Measurements from ENCODE around the gene SPEM3. TPM values are rescaled to one million over a fixed set of nuclear protein-coding genes. Genes with fewer than 3 reads are reported as not detected.

Gene SPEM3
- total and polyA plus RNA-seq, 10 of the 15 experiments (the other 5 are each of a cell fraction or from before 2014, with no cell fraction given) = not detected

- 44% methylated on average over 10 of the region's 10 CpGs for WGBS (ENCODE audit: insufficient coverage, insufficient replicate concordance, low lambda C conversion rate, missing lambda C conversion rate)
- Histone ChIP-seq H3K4me3 (no peak overlapping the region), H4K20me1 (ENCODE audit: control insufficient read depth, insufficient read depth) (no peaks in the 10 kb centered on the region), H3K36me3 (ENCODE audit: control insufficient read depth in 2 of 2, insufficient read depth in 2 of 2, low read length in 1 of 2) (no peaks in the 10 kb centered on the region), H3K27me3 (replicated peaks in 1 of 2; ENCODE audit: control insufficient read depth in 2 of 2, insufficient read depth in 2 of 2, low read length in 1 of 2) (no peaks in the 10 kb centered on the region; a peak in 1 of 4 replicates), H3K27ac (ENCODE audit: control insufficient read depth, insufficient read depth) (no peak overlapping the region), H3K9ac (ENCODE audit: control insufficient read depth, insufficient read depth, low read length) (no peak overlapping the region), H3K4me2 (ENCODE audit: control insufficient read depth, insufficient read depth) (no peak overlapping the region), H3K4me1 (ENCODE audit: control insufficient read depth, insufficient read depth, low read length) (no peaks in the 10 kb centered on the region), H3K9me3 (replicated peaks; ENCODE audit: control insufficient read depth, insufficient read depth, low read length) (no peaks in the 10 kb centered on the region), H2AFZ (ENCODE audit: control insufficient read depth, low read depth, low read length) (no peak overlapping the region), H3K79me2 (ENCODE audit: control insufficient read depth, insufficient read depth, low read length) (no peaks in the 10 kb centered on the region)
- ChIA-PET SMC1A (ENCODE audit: uncharacterized antibody, unreplicated experiment) (no interaction called here), CTCF (interaction anchor here (0.6 kb wide), 1 partner anchor 117 kb away, joined by 3 read pairs; no protein-coding TSS in a partner anchor), RAD21 (ENCODE audit: unreplicated experiment) (no interaction called here), POLR2A (no interaction called here)
- no peak for DNase-seq (ENCODE audit: low read depth, low spot score)
- BruUV-seq (replicated peaks) = no TSS peak
- intact Hi-C loops (cut with micrococcal nuclease; ENCODE audit: unreplicated experiment) (loop anchor here (10.0 kb wide), 1 partner anchor 385 kb away; the partner anchor contains the start of gene SLC16A11), in situ Hi-C loops (cut with MboI) (no loop called here)
- no peak for TF ChIP-seq BHLHE40 (IDR thresholded peaks at IDR 0.05; ENCODE audit: borderline replicate concordance in 1 of 2, low read depth in 2 of 2, low read length in 1 of 2)
- TF ChIP-seq ZNF207 (IDR thresholded peaks at IDR 0.05; ENCODE audit: borderline replicate concordance) = no peak
- TF ChIP-seq NFYA (IDR thresholded peaks at IDR 0.05; ENCODE audit: borderline replicate concordance, low read depth, low read length) = no peak
- TF ChIP-seq CHD1 (IDR thresholded peaks at IDR 0.05; ENCODE audit: low read depth, low read length) = no peak
- TF ChIP-seq RFX5 (IDR thresholded peaks at IDR 0.05; ENCODE audit: low read depth, low read length) = no peak
- TF ChIP-seq PKNOX1 (IDR thresholded peaks at IDR 0.05) = no peak
- no peak for TF ChIP-seq NKRF (conservative IDR thresholded peaks at IDR 0.05)
- no peak for TF ChIP-seq CHD2 (IDR thresholded peaks at IDR 0.05; ENCODE audit: borderline replicate concordance, low read depth, low read length)
- no peak for TF ChIP-seq RAD21 (IDR thresholded peaks at IDR 0.05; ENCODE audit: insufficient read depth, low read depth, low read length)
- no peak for TF ChIP-seq STAT3 (IDR thresholded peaks at IDR 0.05; ENCODE audit: low read depth, low read length)
- TF ChIP-seq JUND (IDR thresholded peaks at IDR 0.05; ENCODE audit: low read depth, low read length) = no peak
- TF ChIP-seq IRF4 (IDR thresholded peaks at IDR 0.05; ENCODE audit: low read depth, low read length) = no peak
- no peak for TF ChIP-seq MXI1 (IDR thresholded peaks at IDR 0.05; ENCODE audit: low read depth, low read length)
- no peak for TF ChIP-seq E2F8 (IDR thresholded peaks at IDR 0.05; ENCODE audit: low read depth, partially characterized antibody)
- no peak for TF ChIP-seq CREB1 (IDR thresholded peaks at IDR 0.05; ENCODE audit: low read depth)
- TF ChIP-seq GATAD2B (conservative IDR thresholded peaks at IDR 0.05; ENCODE audit: low read depth) = no peak
- no peak for FAIRE-seq
- no peak for ATAC-seq
Observed at GRCh38 chr17:7429722-7430121, 1.1 kb downstream of the SPEM3 start.

All from GM12878 (cell line).